DND-41 (cell line): ENCODE measurements around the gene TMEM151B.

Experiments
- EZH2 ChIP-seq: IDR thresholded peaks from 3 replicates; pipeline ENCODE4 v1.6.1; 2012; ENCODE audit warnings: borderline replicate concordance, low read depth, mild to moderate bottlenecking, moderate library complexity, low read length, inconsistent platforms; ENCODE audit not compliant: severe bottlenecking
- TF ChIP-seq, protein P1 (sequence below): IDR thresholded peaks from 2 replicates; pipeline ENCODE4 v1.5.1; 2012; ENCODE audit warnings: borderline replicate concordance, low read length, moderate library complexity, mild to moderate bottlenecking; ENCODE audit not compliant: poor library complexity, severe bottlenecking; ENCODE audit errors: extremely low read depth

DNA sequence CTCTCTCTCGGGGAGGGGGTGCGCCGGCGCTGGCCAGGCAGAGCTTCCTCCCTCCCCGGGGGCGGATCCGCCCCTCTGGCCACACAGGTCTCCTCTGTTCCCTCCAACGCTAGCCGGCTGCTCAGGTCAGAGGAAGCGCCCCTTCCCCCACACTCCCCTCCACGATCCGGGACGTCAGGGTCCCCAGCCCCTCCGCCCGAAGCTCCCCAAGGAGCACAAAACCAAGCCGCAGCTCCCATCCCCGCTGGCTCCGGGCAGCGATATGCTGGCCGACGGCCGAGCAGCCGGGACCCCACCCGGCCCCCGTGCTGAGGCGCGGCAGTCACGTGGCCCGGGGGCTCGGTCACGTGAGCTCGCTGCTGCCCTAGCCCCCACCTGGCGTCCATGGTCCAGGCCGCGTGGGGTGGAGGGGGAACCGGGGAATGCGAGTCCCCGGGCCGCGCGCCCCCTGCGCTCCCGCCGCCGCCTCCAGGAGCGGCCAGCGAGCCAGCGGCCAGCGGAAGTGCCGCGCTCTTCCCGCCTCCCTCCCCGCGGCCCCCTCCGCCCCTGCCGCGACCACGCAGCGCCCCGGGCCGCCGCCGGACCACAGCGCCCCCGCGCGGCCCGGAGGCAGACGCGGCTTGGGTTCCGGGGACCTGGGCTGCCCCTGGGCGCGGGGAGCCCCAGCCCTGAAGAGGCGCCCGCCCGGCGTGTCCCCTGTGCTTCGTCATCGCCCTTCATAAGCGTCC lies 13.1 kb upstream of the TMEM151B start, which contains the start of gene SLC35B2:
- TF ChIP-seq, protein P1, sequence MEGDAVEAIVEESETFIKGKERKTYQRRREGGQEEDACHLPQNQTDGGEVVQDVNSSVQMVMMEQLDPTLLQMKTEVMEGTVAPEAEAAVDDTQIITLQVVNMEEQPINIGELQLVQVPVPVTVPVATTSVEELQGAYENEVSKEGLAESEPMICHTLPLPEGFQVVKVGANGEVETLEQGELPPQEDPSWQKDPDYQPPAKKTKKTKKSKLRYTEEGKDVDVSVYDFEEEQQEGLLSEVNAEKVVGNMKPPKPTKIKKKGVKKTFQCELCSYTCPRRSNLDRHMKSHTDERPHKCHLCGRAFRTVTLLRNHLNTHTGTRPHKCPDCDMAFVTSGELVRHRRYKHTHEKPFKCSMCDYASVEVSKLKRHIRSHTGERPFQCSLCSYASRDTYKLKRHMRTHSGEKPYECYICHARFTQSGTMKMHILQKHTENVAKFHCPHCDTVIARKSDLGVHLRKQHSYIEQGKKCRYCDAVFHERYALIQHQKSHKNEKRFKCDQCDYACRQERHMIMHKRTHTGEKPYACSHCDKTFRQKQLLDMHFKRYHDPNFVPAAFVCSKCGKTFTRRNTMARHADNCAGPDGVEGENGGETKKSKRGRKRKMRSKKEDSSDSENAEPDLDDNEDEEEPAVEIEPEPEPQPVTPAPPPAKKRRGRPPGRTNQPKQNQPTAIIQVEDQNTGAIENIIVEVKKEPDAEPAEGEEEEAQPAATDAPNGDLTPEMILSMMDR, result peak; percentile 84
- TF ChIP-seq EZH2, result no peak
